HG03571 (cell line): ENCODE results near the gene SLC17A4.

Experiments used
- ATAC-seq: cut with Tn5 transposase; IDR thresholded peaks from one replicate; pipeline ENCODE4 v1.9.1; 2021; ENCODE audit not compliant: unreplicated experiment

The SLC17A4 gene

DNA sequence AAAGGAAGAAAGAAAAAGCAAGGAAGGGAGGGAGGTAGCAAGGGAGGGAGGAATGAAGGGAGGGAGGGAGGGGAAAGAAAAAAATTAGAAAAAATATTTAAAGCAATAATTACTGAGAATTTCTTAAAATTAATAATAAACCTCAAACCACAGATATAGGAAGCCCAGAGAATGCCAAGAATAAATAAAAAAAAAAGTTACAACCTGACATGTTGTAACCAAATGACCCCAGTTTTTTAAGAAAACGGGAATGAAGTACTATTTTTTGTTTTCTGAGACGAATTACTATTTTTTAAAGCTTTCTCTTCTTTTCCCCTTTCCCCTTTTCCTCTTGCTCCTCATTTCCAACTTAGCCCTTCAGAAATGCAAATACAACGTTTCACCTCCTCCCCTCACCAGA is 60.7 kb downstream of the SLC17A4 start:
- ATAC-seq, result no peak

GRCh38 chr6:25816252-25816651 is 61.7 kb downstream of the SLC17A4 start:
- ATAC-seq, result no peak

GRCh38 chr6:25821341-25821740 is 66.8 kb downstream of the SLC17A4 start:
- ATAC-seq, result no peak

GRCh38 chr6:25829375-25829774 is 74.8 kb downstream of the SLC17A4 start:
- no peak for ATAC-seq

DNA sequence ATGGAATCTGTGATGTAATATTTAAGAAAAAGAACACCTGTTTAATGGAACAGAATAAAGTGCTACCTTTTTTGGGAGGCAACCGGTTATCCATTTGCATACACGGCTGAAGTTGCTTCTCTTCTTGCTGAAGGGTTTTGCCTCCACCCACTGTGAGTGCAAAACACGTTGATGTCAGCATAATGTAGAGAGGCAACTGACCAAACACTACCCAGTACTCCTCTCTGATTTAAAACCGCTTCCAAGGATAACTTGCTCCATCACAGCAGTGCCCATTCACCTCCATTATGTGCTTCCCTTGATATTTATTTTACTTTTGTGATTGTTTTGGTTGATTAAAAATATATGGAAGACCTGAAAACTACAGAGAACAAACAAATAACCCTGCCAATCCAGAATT is 75.9 kb downstream of the SLC17A4 start:
- ATAC-seq, result no peak
